Lung (tissue), 12 donors: ENCODE measurements around the gene MEDAG. TPM values are rescaled to one million over a fixed set of nuclear protein-coding genes. Genes with fewer than 3 reads are reported as not detected.

ENCODE experiments used
- ATAC-seq: fragments of 200-7000 bp; cut with Tn5 transposase; one replicate; pipeline ENCODE4 v1.9.1; 2020; ENCODE audit warnings: moderate number of reproducible peaks; ENCODE audit not compliant: insufficient read depth, low FRiP score
- DNase-seq, 3 donors: peaks; one replicate each; pipeline ENCODE4 v3.0.0-alpha.2; 2013 to 2017
- H3K27ac ChIP-seq, 2 donors: one replicate each; pipeline ENCODE4 v1.5.1; 2013; ENCODE audit warnings: mild to moderate bottlenecking in 2 of 2, moderate library complexity in 2 of 2, control low read depth in 1 of 2, inconsistent platforms in 1 of 2, low read depth in 1 of 2, low read length in 1 of 2
- H3K27me3 ChIP-seq, 3 donors: one replicate each; pipeline ENCODE4 v1.5.1; 2013; ENCODE audit warnings: low read length in 2 of 3; ENCODE audit not compliant: control insufficient read depth in 3 of 3, insufficient read depth in 3 of 3
- H3K36me3 ChIP-seq, 4 donors: one replicate each; pipeline ENCODE4 v1.5.1; 2013; ENCODE audit warnings: low read length in 4 of 4, mild to moderate bottlenecking in 1 of 4, moderate library complexity in 1 of 4; ENCODE audit not compliant: control insufficient read depth in 4 of 4, insufficient read depth in 4 of 4
- H3K4me1 ChIP-seq, 5 donors: one replicate each; pipeline ENCODE4 v1.5.1; 2013; ENCODE audit warnings: low read length in 5 of 5, mild to moderate bottlenecking in 2 of 5, moderate library complexity in 1 of 5; ENCODE audit not compliant: control insufficient read depth in 5 of 5, insufficient read depth in 5 of 5
- H3K4me3 ChIP-seq: one replicate; pipeline ENCODE4 v1.5.1; 2013; ENCODE audit warnings: mild to moderate bottlenecking, control low read depth, moderate library complexity
- H3K9ac ChIP-seq, 2 donors: one replicate each; pipeline ENCODE4 v1.5.1; 2013; ENCODE audit warnings: low read length in 2 of 2, control low read depth in 1 of 2; ENCODE audit not compliant: insufficient read depth in 1 of 2
- H3K9me3 ChIP-seq, 4 donors: one replicate each; pipeline ENCODE4 v1.5.1; 2013; ENCODE audit warnings: low read length in 3 of 4, mild to moderate bottlenecking in 1 of 4, moderate library complexity in 1 of 4; ENCODE audit not compliant: control insufficient read depth in 4 of 4, insufficient read depth in 3 of 4
- CTCF ChIP-seq: IDR thresholded peaks from 2 replicates; pipeline ENCODE4 v1.5.1; 2012; ENCODE audit warnings: mild to moderate bottlenecking; ENCODE audit errors: control extremely low read depth, extremely low read depth
- WGBS, 2 donors: extraction: QIAGEN DNeasy Blood & Tissue Kit; methylation state at CpG; one replicate each; pipeline ENCODE4 v1.1.7; 2013; 5-methylcytosine and 5-hydroxymethylcytosine counted together
- polyA plus RNA-seq, 2 donors: library from polyadenylated mRNA; stranded (reverse); fragments of 200-250 nt; gene quantifications; one replicate each; pipeline ENCODE4 v1.2.1, GENCODE V29; 2013
- total RNA-seq, 2 donors: library from RNA; depleted of rRNA in 1 of 2; stranded (reverse); fragments of >200 nt in 1 of 2; gene quantifications; one replicate each; pipeline ENCODE4 v1.2.1, GENCODE V29; 2014 to 2021
- donor health status: control.
- donor health status: control.
- donor health status: Bipolar disorder and iron deficiency.
- donor health status: healthy.
- donor health status: DM: yes; HTN: yes; CAD: no.

The MEDAG gene
- total and polyA plus RNA-seq, 4 donors = 0.97 to 14.4 (median 8.4) TPM

- no peak for TF ChIP-seq CTCF
- Histone ChIP-seq H3K9ac (no peak overlapping the region), H3K27me3 (no peaks in the 10 kb centered on the region), H3K36me3 (no peaks in the 10 kb centered on the region), H3K9me3 (peaks cover 0 to 4% (median 2%) of the 10 kb centered on the region in 4 donors), H3K4me3 (no peak overlapping the region), H3K27ac (no peak overlapping the region), H3K4me1 (peaks cover 0 to 8% (median 0%) of the 10 kb centered on the region in 5 donors)
- ATAC-seq (no peak), DNase-seq (no peak)
- WGBS, 2 donors = 85 to 94% methylated on average over 3 of the region's 3 CpGs
Observed at GRCh38 chr13:30933354-30933670, 27.2 kb downstream of the MEDAG start.

DNA sequence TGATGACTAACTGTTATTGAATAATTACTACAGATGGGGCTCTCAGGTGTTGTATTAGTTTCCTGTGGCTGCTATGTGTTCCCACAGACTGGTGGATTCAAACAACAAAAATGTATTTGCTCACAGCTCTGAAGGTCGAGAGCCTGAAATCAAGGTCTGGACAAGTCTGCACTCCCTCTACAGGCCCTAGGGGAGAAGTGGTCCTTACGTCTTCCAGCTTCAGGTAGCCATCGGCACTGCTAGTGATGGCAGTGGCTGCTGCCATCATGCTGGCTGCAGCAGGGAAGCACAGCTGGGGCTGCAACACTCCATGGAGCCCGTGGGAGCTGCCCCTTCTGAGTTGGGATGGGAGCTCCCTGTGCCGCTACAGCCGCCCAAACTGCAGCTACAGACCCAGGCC is 28.3 kb downstream of the MEDAG start:
- H3K27ac ChIP-seq = no peak overlapping the region
- no peaks in the 10 kb centered on the region for H3K27me3 ChIP-seq
- no peaks in the 10 kb centered on the region for H3K36me3 ChIP-seq
- DNase-seq = no peak
- peaks cover 0 to 4% (median 2%) of the 10 kb centered on the region in 4 donors for H3K9me3 ChIP-seq
- H3K4me1 ChIP-seq = peaks cover 0 to 8% (median 0%) of the 10 kb centered on the region in 5 donors
- H3K4me3 ChIP-seq = no peak overlapping the region
- WGBS, 2 donors = 70 to 72% methylated on average over 6 of the region's 6 CpGs
- no peak for ATAC-seq
- no peak overlapping the region for H3K9ac ChIP-seq
- no peak for TF ChIP-seq CTCF

- no peak for TF ChIP-seq CTCF
- no peak overlapping the region for H3K4me3 ChIP-seq
- ATAC-seq (no peak), DNase-seq (no peak)
- H3K9me3 ChIP-seq = peaks cover 0 to 4% (median 2%) of the 10 kb centered on the region in 4 donors
- peaks cover 0 to 8% (median 0%) of the 10 kb centered on the region in 5 donors for H3K4me1 ChIP-seq
- H3K9ac ChIP-seq = no peak overlapping the region
- no peaks in the 10 kb centered on the region for H3K36me3 ChIP-seq
- H3K27me3 ChIP-seq = no peaks in the 10 kb centered on the region
- 92 to 97% methylated on average over 3 of the region's 3 CpGs for WGBS, 2 donors
- H3K27ac ChIP-seq = no peak overlapping the region
Observed at GRCh38 chr13:30934803-30935202, 28.7 kb downstream of the MEDAG start.

GRCh38 chr13:30936971-30937370 is 30.9 kb downstream of the MEDAG start:
- DNase-seq (no peak), ATAC-seq (no peak)
- no peak for TF ChIP-seq CTCF
- peaks cover 0 to 8% (median 2%) of the 10 kb centered on the region in 4 donors for H3K9me3 ChIP-seq
- H3K4me3 ChIP-seq = no peak overlapping the region
- H3K27ac ChIP-seq = no peak overlapping the region
- 77 to 89% methylated on average over 4 of the region's 4 CpGs for WGBS, 2 donors
- no peaks in the 10 kb centered on the region for H3K27me3 ChIP-seq
- no peaks in the 10 kb centered on the region for H3K36me3 ChIP-seq
- peaks cover 0 to 8% (median 0%) of the 10 kb centered on the region in 5 donors for H3K4me1 ChIP-seq
- no peak overlapping the region for H3K9ac ChIP-seq
